Neutrophil (primary cell): ENCODE data around the gene NEURL1.
A peak's percentile ranks its signal among the peaks of the same experiment; 100 is the strongest.

ENCODE experiments used
- H3K27ac ChIP-seq: fragments of 200-600 bp; sonication (generic); 2 replicates; pipeline ENCODE4 v1.5.1; 2016; ENCODE audit warnings: mild to moderate bottlenecking, moderate library complexity
- H3K27me3 ChIP-seq: fragments of 200-600 bp; sonication (generic); 2 replicates; pipeline ENCODE4 v1.6.0; 2016; ENCODE audit warnings: mild to moderate bottlenecking
- H3K36me3 ChIP-seq: fragments of 200-600 bp; sonication (generic); 2 replicates; pipeline ENCODE4 v1.5.1; 2017
- H3K4me1 ChIP-seq, 2 experiments: fragments of 200-600 bp in 1 of 2; sonication (generic) in 1 of 2; 1 replicate in 1 of 2; 2 replicates in 1 of 2; pipeline versions ENCODE4 v1.5.1 to v1.6.1; 2013 to 2016; ENCODE audit warnings: low read depth in 1 of 2, low read length in 1 of 2, mild to moderate bottlenecking in 1 of 2, moderate library complexity in 1 of 2; ENCODE audit not compliant: control insufficient read depth in 1 of 2, insufficient read depth in 1 of 2
- H3K4me3 ChIP-seq, 2 experiments: fragments of 200-600 bp in 1 of 2; sonication (generic) in 1 of 2; 1 replicate in 1 of 2; 2 replicates in 1 of 2; pipeline ENCODE4 v1.5.1; 2013 to 2016; ENCODE audit warnings: low read depth in 1 of 2, low read length in 1 of 2, mild to moderate bottlenecking in 1 of 2, moderate library complexity in 1 of 2
- H3K9me3 ChIP-seq: fragments of 200-600 bp; sonication (generic); 2 replicates; pipeline ENCODE4 v1.5.1; 2016
- CTCF ChIP-seq: fragments of 200-600 bp; sonication (generic); IDR thresholded peaks from 2 replicates; pipeline ENCODE4 v1.5.1; 2016; ENCODE audit warnings: antibody characterized with exemption

The NEURL1 gene

GRCh38 chr10:103452506-103453230 lies 40.8 kb upstream of the NEURL1 start:
- H3K27ac ChIP-seq, result no peak overlapping the region
- TF ChIP-seq CTCF, result no peak

GRCh38 chr10:103454026-103454425 lies 39.5 kb upstream of the NEURL1 start:
- Histone ChIP-seq H3K27me3 (peaks cover 65% of the 10 kb centered on the region), H3K4me3 (no peak overlapping the region), H3K4me1 (peaks cover 7 to 13% of the 10 kb centered on the region in 2 experiments), H3K27ac (no peak overlapping the region), H3K9me3 (no peaks in the 10 kb centered on the region), H3K36me3 (no peaks in the 10 kb centered on the region)
- no peak for TF ChIP-seq CTCF

More at GRCh38 chr10:103452506-103453230, 40.8 kb upstream of the NEURL1 start:
- H3K27me3 ChIP-seq, result peaks cover 59% of the 10 kb centered on the region
- H3K9me3 ChIP-seq, result no peaks in the 10 kb centered on the region
- H3K4me3 ChIP-seq, result peak overlapping the region in 1 of 2 experiments; percentile 35
- H3K4me1 ChIP-seq, result peaks cover 7 to 13% of the 10 kb centered on the region in 2 experiments
- H3K36me3 ChIP-seq, result no peaks in the 10 kb centered on the region

GRCh38 chr10:103455235-103455634 lies 38.3 kb upstream of the NEURL1 start:
- Histone ChIP-seq H3K36me3 (no peaks in the 10 kb centered on the region), H3K27ac (no peak overlapping the region), H3K9me3 (no peaks in the 10 kb centered on the region), H3K4me1 (peaks cover 7 to 13% of the 10 kb centered on the region in 2 experiments), H3K4me3 (no peak overlapping the region), H3K27me3 (peaks cover 58% of the 10 kb centered on the region)
- no peak for TF ChIP-seq CTCF

- H3K4me1 ChIP-seq, result peaks cover 7 to 10% of the 10 kb centered on the region in 2 experiments
- no peak overlapping the region for H3K4me3 ChIP-seq
- H3K27ac ChIP-seq, result no peak overlapping the region
- H3K9me3 ChIP-seq, result no peaks in the 10 kb centered on the region
- no peaks in the 10 kb centered on the region for H3K36me3 ChIP-seq
- peaks cover 49% of the 10 kb centered on the region for H3K27me3 ChIP-seq
- TF ChIP-seq CTCF, result no peak
Measured at GRCh38 chr10:103456074-103456660, 37.3 kb upstream of the NEURL1 start.

GRCh38 chr10:103457176-103457712 lies 36.3 kb upstream of the NEURL1 start:
- no peak for TF ChIP-seq CTCF

More at GRCh38 chr10:103457176-103457712, 36.3 kb upstream of the NEURL1 start:
- Histone ChIP-seq H3K9me3 (no peaks in the 10 kb centered on the region), H3K4me1 (peaks cover 3 to 5% of the 10 kb centered on the region in 2 experiments), H3K27me3 (peaks cover 38% of the 10 kb centered on the region), H3K36me3 (no peaks in the 10 kb centered on the region), H3K4me3 (no peak overlapping the region), H3K27ac (no peak overlapping the region)
